Measurements from ENCODE around the gene OR4C45. TPM values are rescaled to one million over a fixed set of nuclear protein-coding genes. Genes with fewer than 3 reads are reported as not detected.

Gene OR4C45
- total and polyA plus RNA-seq, 2 of the 4 experiments (the other 2 are of a cell fraction): not detected

GRCh38 chr11:50073113-50074105, 40.7 kb downstream of the OR4C45 start:
- CTCF ChIA-PET: no interaction called here
- dilution Hi-C loops (cut with HindIII; ENCODE audit: low sequenced_read_pairs, unreplicated experiment): no loop called here
- H3K27me3 ChIP-seq (ENCODE audit: control insufficient read depth, insufficient read depth, low read length): no peaks in the 10 kb centered on the region

More at GRCh38 chr11:50073113-50074105, 40.7 kb downstream of the OR4C45 start:
- Histone ChIP-seq H3K9ac (ENCODE audit: low read depth, low read length) (no peak overlapping the region), H2AK5ac (ENCODE audit: low read depth, low read length) (no peak overlapping the region), H3K4me3 (ENCODE audit: insufficient read depth, low read depth, low read length) (no peak overlapping the region), H3K23ac (ENCODE audit: low read depth, low read length) (no peak overlapping the region), H3K9me3 (ENCODE audit: control insufficient read depth, insufficient read depth, low read length) (peaks cover 55% of the 10 kb centered on the region), H3K4me2 (ENCODE audit: low read depth, low read length) (no peak overlapping the region), H4K20me1 (ENCODE audit: insufficient read depth, low read length) (no peaks in the 10 kb centered on the region), H2BK120ac (ENCODE audit: low read depth, low read length) (no peak overlapping the region), H4K91ac (ENCODE audit: insufficient read depth, low read depth, low read length) (no peak overlapping the region), H4K8ac (ENCODE audit: low read depth in 2 of 2, low read length in 2 of 2) (no peak overlapping the region), H2AFZ (replicated peaks; ENCODE audit: low read length, poor library complexity) (no peak overlapping the region), H2AK9ac (replicated peaks; ENCODE audit: low read depth, low read length, poor library complexity) (no peak overlapping the region), H2BK20ac (ENCODE audit: low read depth, low read length) (no peak overlapping the region), H4K5ac (ENCODE audit: low read depth, low read length) (no peak overlapping the region), H3K79me1 (ENCODE audit: low read depth in 1 of 2, low read length in 2 of 2) (no peaks in the 10 kb centered on the region), H2BK15ac (ENCODE audit: low read depth, low read length) (no peak overlapping the region), H2BK5ac (ENCODE audit: low read depth, low read length, poor library complexity, severe bottlenecking) (no peak overlapping the region), H3K18ac (ENCODE audit: low read depth, low read length) (no peak overlapping the region), H3K56ac (ENCODE audit: extremely low read depth, insufficient read depth, low read length) (no peak overlapping the region), H3K9me1 (ENCODE audit: insufficient read depth, low read length) (no peaks in the 10 kb centered on the region), H3K4ac (ENCODE audit: low read depth, low read length) (no peak overlapping the region), H3K14ac (replicated peaks; ENCODE audit: low read depth, low read length) (no peak overlapping the region), H3K36me3 (ENCODE audit: control insufficient read depth, insufficient read depth, low read length) (no peaks in the 10 kb centered on the region), H3K4me1 (ENCODE audit: control insufficient read depth, insufficient read depth, low read length) (no peaks in the 10 kb centered on the region), H3K27ac (ENCODE audit: insufficient read depth, low read length) (no peak overlapping the region)
- ATAC-seq (ENCODE audit: low read depth): no peak
- TF ChIP-seq BHLHE40 (IDR thresholded peaks at IDR 0.05; ENCODE audit: low read depth, low read length) (no peak), MAFK (IDR thresholded peaks at IDR 0.05; ENCODE audit: low read depth, low read length) (no peak), RFX5 (IDR thresholded peaks at IDR 0.05; ENCODE audit: low read depth, low read length) (no peak), POLR2A (IDR thresholded peaks at IDR 0.05; ENCODE audit: low read depth, low read length) (no peak), CHD1 (IDR thresholded peaks at IDR 0.05; ENCODE audit: low read depth, low read length) (no peak), USF2 (IDR thresholded peaks at IDR 0.05; ENCODE audit: low read depth, low read length) (no peak), FOS (IDR thresholded peaks at IDR 0.05; ENCODE audit: low read depth, low read length) (no peak), NFE2L2 (IDR thresholded peaks at IDR 0.05; ENCODE audit: low read depth, low read length) (no peak), MXI1 (IDR thresholded peaks at IDR 0.05; ENCODE audit: borderline replicate concordance, low read depth, low read length) (no peak), SMC3 (IDR thresholded peaks at IDR 0.05; ENCODE audit: low read depth, low read length) (no peak), MAZ (IDR thresholded peaks at IDR 0.05; ENCODE audit: borderline replicate concordance, low read depth, low read length) (no peak), ELK1 (IDR thresholded peaks at IDR 0.05; ENCODE audit: borderline replicate concordance, low read depth, low read length) (no peak), RAD21 (IDR thresholded peaks at IDR 0.05; ENCODE audit: low read length) (no peak)
- POLR2A ChIA-PET (ENCODE audit: unreplicated experiment): no interaction called here
- no peak for DNase-seq
- intact Hi-C loops (cut with micrococcal nuclease): no loop called here
- no TSS peak for BruUV-seq (replicated peaks)
- in situ Hi-C loops (cut with MboI; ENCODE audit: low sequenced_read_pairs): no loop called here
- WGBS, 2 experiments (ENCODE audit: extremely low coverage in 2 of 2, insufficient read length in 1 of 2): 44% methylated on average over 10 of the region's 10 CpGs; no CpG with 5 or more reads in 1 of the 2 experiments
